DMS53 (cell line): Measurements from ENCODE around the gene NPDC1.

Source experiments
- DNase-seq: peaks from one replicate; lab custom pipeline; 2025; lab: John Stamatoyannopoulos, UW

The NPDC1 gene

GRCh38 chr9:137046088-137046787, at the start of gene NPDC1:
Gene NPDC1 (minus strand): TSS chr9:137046177. CDS start chr9:137045989, 188 bp downstream.
- DNase-seq: peak; percentile 98

GRCh38 chr9:137089232-137089947, 43.4 kb upstream of the NPDC1 start:
- no peak for DNase-seq

- DNase-seq: no peak
Observed at GRCh38 chr9:137088121-137088520, 42.1 kb upstream of the NPDC1 start.

GRCh38 chr9:137087409-137087925, 41.5 kb upstream of the NPDC1 start:
- DNase-seq: no peak

- peak; percentile 100 for DNase-seq
Observed at GRCh38 chr9:137086531-137087408, 40.8 kb upstream of the NPDC1 start, which contains the start of gene MAN1B1. Gene MAN1B1 (plus strand): TSS chr9:137086985. CDS start chr9:137087000, 15 bp downstream.

- peak; percentile 68 for DNase-seq
Observed at GRCh38 chr9:137085920-137086530, 40.0 kb upstream of the NPDC1 start.

GRCh38 chr9:137084526-137084925, 38.5 kb upstream of the NPDC1 start:
- DNase-seq: no peak

- DNase-seq: peak; percentile 94
Observed at GRCh38 chr9:137083394-137084004, 37.5 kb upstream of the NPDC1 start.

GRCh38 chr9:137082925-137083290, 36.9 kb upstream of the NPDC1 start:
- no peak for DNase-seq

- DNase-seq: no peak
Observed at GRCh38 chr9:137082222-137082924, 36.4 kb upstream of the NPDC1 start.

GRCh38 chr9:137080260-137081122, 34.5 kb upstream of the NPDC1 start:
- no peak for DNase-seq

GRCh38 chr9:137079401-137079787, 33.4 kb upstream of the NPDC1 start:
- DNase-seq: no peak

GRCh38 chr9:137078701-137079400, 32.9 kb upstream of the NPDC1 start:
- peak; percentile 90 for DNase-seq

GRCh38 chr9:137077758-137078693, 32.0 kb upstream of the NPDC1 start:
- DNase-seq: peak; percentile 75

GRCh38 chr9:137077010-137077747, 31.2 kb upstream of the NPDC1 start, which contains the start of gene UAP1L1:
Gene UAP1L1 (plus strand): TSS chr9:137077517. CDS start chr9:137077533, 16 bp downstream.
- peak; percentile 80 for DNase-seq

- DNase-seq: no peak
Observed at GRCh38 chr9:137076636-137077009, 30.6 kb upstream of the NPDC1 start.

GRCh38 chr9:137075275-137075775, 29.3 kb upstream of the NPDC1 start:
- no peak for DNase-seq
